MCF 10A (cell line): ENCODE data around the gene ADAMTSL4. TPM values are rescaled to one million over a fixed set of nuclear protein-coding genes. Genes with fewer than 3 reads are reported as not detected.

ENCODE experiments used
- BruUV-seq: library from RNA; stranded (reverse); fragments of 400-500 nt; replicated peaks from 2 replicates; lab custom pipeline; 2021; lab: Mats Ljungman, UMichigan
- CTCF ChIA-PET: fragments of 300-600 bp; sonication (Branson Sonifier 250); formaldehyde crosslinking; extraction: SDS; loops from one replicate; lab custom pipeline; 2021; ENCODE audit warnings: antibody characterized with exemption, inconsistent platforms; lab: Yijun Ruan, JAX
- POLR2A ChIA-PET: fragments of 300-600, 350-650 bp; sonication (Branson Sonifier 250); formaldehyde crosslinking; extraction: SDS; loops from one replicate; lab custom pipeline; 2020; ENCODE audit warnings: antibody characterized with exemption, inconsistent platforms; lab: Yijun Ruan, JAX
- DNase-seq: peaks from one replicate; pipeline ENCODE4 v3.0.0-alpha.2; 2018; ENCODE audit not compliant: unreplicated experiment
- H3K27ac Mint-ChIP-seq: one replicate; pipeline ENCODE4 v1.8.0; 2022; ENCODE audit warnings: mild to moderate bottlenecking, low read depth, mixed read lengths; ENCODE audit not compliant: unreplicated experiment
- H3K27me3 Mint-ChIP-seq: one replicate; pipeline ENCODE4 v1.8.0; 2022; ENCODE audit warnings: mixed read lengths; ENCODE audit not compliant: insufficient read depth, unreplicated experiment
- H3K36me3 Mint-ChIP-seq: one replicate; pipeline ENCODE4 v1.8.0; 2022; ENCODE audit warnings: mild to moderate bottlenecking, moderate library complexity, mixed read lengths; ENCODE audit not compliant: insufficient read depth, unreplicated experiment
- H3K4me1 Mint-ChIP-seq: one replicate; pipeline ENCODE4 v1.8.0; 2022; ENCODE audit warnings: mixed read lengths; ENCODE audit not compliant: insufficient read depth, unreplicated experiment
- H3K4me3 Mint-ChIP-seq: one replicate; pipeline ENCODE4 v1.8.0; 2022; ENCODE audit warnings: mild to moderate bottlenecking, moderate library complexity, mixed read lengths; ENCODE audit not compliant: unreplicated experiment
- H3K9me3 Mint-ChIP-seq: one replicate; pipeline ENCODE4 v1.8.0; 2022; ENCODE audit warnings: mixed read lengths; ENCODE audit not compliant: unreplicated experiment
- intact Hi-C: fragments of 100-400 bp; cut with micrococcal nuclease; formaldehyde crosslinking; loops from 2 replicates; pipeline ENCODE4 v1.14.1; 2022
- total RNA-seq: library from RNA; stranded (reverse); gene quantifications from 2 replicates; pipeline ENCODE4 v1.2.3, GENCODE V29; 2022
- TF ChIP-seq, protein P1 (sequence below): fragments of 200-600 bp; IDR thresholded peaks from one replicate; pipeline ENCODE4 v1.8.0; 2022; ENCODE audit warnings: antibody characterized with exemption, mild to moderate bottlenecking; ENCODE audit not compliant: unreplicated experiment

Gene ADAMTSL4
- total RNA-seq, 1 experiment from 2014 or later: 9.6 TPM

DNA sequence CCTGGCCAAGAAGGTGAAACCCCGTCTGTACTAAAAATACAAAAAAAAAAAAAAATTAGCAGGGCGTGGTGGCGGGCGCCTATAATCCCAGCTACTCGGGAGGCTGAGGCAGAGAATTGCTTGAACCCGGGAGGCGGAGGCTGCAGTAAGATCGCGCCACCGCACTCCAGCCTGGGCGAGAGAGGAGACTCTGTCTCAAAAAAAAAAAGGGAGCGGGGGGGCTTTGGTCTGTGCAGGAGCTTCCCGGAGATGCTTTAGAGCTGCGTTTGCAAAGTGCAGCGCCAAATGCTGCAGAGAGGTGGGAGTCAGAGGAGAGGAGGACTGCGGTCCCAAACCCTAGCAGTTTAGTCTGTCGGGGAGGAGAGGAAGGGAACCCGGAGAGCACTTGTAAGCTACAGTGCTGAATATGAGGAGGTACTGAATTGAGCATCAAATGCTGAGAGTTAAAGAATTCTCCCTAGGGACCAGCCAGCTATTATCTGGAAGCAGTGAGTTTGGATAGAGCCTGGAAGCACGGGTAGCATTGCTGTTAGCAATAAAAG is 33.1 kb upstream of the ADAMTSL4 start:
- ChIA-PET POLR2A (interaction anchor here (0.6 to 4.9 kb wide), 21 partner anchors 9 to 297 kb away, joined by 3 to 32 read pairs (median 6); partner anchors contain the start of genes ADAMTSL4, ECM1, GOLPH3L and RPRD2), CTCF (interaction anchor here (0.6 to 6.3 kb wide), 8 partner anchors 16 to 890 kb away, joined by 3 to 44 read pairs (median 4); partner anchors contain the start of gene TARS2)
- Mint-ChIP-seq H3K36me3 (no peaks in the 10 kb centered on the region), H3K9me3 (no peaks in the 10 kb centered on the region), H3K27ac (peak overlapping the region; percentile 36), H3K27me3 (no peaks in the 10 kb centered on the region), H3K4me1 (peaks cover 10% of the 10 kb centered on the region), H3K4me3 (peak overlapping the region; percentile 69)
- BruUV-seq: TSS peak; percentile 49
- DNase-seq: peak; percentile 13
- intact Hi-C loops: loop anchor here (1.0 to 5.0 kb wide), 2 partner anchors 34 to 44 kb away; no protein-coding TSS in a partner anchor
- TF ChIP-seq, protein P1, sequence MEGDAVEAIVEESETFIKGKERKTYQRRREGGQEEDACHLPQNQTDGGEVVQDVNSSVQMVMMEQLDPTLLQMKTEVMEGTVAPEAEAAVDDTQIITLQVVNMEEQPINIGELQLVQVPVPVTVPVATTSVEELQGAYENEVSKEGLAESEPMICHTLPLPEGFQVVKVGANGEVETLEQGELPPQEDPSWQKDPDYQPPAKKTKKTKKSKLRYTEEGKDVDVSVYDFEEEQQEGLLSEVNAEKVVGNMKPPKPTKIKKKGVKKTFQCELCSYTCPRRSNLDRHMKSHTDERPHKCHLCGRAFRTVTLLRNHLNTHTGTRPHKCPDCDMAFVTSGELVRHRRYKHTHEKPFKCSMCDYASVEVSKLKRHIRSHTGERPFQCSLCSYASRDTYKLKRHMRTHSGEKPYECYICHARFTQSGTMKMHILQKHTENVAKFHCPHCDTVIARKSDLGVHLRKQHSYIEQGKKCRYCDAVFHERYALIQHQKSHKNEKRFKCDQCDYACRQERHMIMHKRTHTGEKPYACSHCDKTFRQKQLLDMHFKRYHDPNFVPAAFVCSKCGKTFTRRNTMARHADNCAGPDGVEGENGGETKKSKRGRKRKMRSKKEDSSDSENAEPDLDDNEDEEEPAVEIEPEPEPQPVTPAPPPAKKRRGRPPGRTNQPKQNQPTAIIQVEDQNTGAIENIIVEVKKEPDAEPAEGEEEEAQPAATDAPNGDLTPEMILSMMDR: no peak

DNA sequence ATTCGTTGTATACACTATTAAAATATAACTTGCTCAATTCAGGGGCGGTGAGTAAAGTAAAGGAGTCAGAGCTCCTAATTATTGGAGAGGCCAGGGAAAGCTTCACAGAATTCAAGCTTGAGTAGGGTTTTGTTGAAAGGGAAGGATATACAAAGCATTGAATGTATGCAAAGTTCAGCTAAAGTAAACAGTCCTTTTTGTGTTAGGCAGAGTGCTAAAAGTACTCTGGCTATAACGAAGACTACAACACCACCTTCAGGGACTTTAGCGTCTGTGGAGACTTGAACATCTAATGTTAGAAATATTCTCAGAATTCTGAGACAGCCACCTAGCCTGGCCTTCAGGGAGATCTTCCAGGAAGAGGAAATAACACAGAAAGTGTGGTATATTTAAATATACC is 32.6 kb upstream of the ADAMTSL4 start:
- no peaks in the 10 kb centered on the region for H3K9me3 Mint-ChIP-seq
- H3K4me3 Mint-ChIP-seq: peak overlapping the region; percentile 69
- H3K27me3 Mint-ChIP-seq: no peaks in the 10 kb centered on the region
- no peak overlapping the region for H3K27ac Mint-ChIP-seq
- peak; percentile 18 for DNase-seq
- no TSS peak for BruUV-seq
- ChIA-PET POLR2A (interaction anchor here (0.6 to 4.9 kb wide), 13 partner anchors 9 to 76 kb away, joined by 3 to 32 read pairs (median 6); partner anchors contain the start of genes ADAMTSL4, ECM1 and TARS2), CTCF (interaction anchor here (0.6 to 6.3 kb wide), 7 partner anchors 16 to 890 kb away, joined by 3 to 44 read pairs (median 5); no protein-coding TSS in a partner anchor)
- peaks cover 10% of the 10 kb centered on the region for H3K4me1 Mint-ChIP-seq
- intact Hi-C loops: loop anchor here (1.0 to 5.0 kb wide), 2 partner anchors 34 to 44 kb away; no protein-coding TSS in a partner anchor
- H3K36me3 Mint-ChIP-seq: no peaks in the 10 kb centered on the region
- TF ChIP-seq, protein P1: no peak

DNA sequence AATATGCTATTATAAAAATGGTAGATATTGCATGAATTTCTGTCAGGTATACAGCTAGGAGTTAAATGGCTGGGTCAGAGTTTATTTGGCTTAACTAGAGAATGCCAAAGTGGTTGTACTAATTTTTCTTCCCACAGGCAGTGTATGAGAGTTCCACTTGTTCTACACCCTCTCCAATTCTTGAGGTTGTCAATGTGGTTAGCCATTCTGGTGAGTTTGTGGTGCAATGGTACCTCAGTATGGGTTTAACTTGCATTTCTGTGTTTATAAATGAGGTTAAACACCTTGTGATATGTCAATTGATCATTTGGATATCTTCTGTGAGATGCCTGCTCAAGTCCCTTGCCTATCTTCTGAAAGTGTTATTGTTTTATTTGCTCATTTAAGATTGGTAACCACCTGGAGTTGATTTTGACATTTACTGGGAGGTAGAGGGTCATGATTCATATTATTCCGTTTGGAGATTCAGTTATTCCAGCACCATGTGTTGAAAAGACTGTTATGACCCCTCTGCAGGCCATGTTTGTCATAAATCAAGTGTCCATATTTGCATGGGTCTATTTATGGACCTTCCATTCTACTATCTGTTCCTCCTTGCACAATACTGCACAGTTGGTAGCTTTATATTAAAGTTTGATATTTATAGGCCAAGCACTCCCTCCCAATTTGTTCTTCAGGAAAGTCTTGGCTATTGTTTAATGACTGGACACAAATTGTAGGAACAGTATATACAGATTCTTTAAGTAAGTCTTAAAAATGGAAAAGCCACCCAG is 27.8 kb upstream of the ADAMTSL4 start:
- no peaks in the 10 kb centered on the region for H3K27me3 Mint-ChIP-seq
- BruUV-seq: no TSS peak
- POLR2A ChIA-PET: interaction anchor here (0.6 to 0.7 kb wide), 2 partner anchors 12 to 102 kb away, joined by 3 read pairs; no protein-coding TSS in a partner anchor
- H3K4me3 Mint-ChIP-seq: no peak overlapping the region
- intact Hi-C loops: no loop called here
- TF ChIP-seq, protein P1: no peak
- no peak for DNase-seq
- no peaks in the 10 kb centered on the region for H3K36me3 Mint-ChIP-seq
- no peaks in the 10 kb centered on the region for H3K9me3 Mint-ChIP-seq
- no peak overlapping the region for H3K27ac Mint-ChIP-seq
- no peaks in the 10 kb centered on the region for H3K4me1 Mint-ChIP-seq
- CTCF ChIA-PET: interaction anchor here (1.1 to 1.7 kb wide), 2 partner anchors 11 to 106 kb away, joined by 4 to 8 read pairs; no protein-coding TSS in a partner anchor

DNA sequence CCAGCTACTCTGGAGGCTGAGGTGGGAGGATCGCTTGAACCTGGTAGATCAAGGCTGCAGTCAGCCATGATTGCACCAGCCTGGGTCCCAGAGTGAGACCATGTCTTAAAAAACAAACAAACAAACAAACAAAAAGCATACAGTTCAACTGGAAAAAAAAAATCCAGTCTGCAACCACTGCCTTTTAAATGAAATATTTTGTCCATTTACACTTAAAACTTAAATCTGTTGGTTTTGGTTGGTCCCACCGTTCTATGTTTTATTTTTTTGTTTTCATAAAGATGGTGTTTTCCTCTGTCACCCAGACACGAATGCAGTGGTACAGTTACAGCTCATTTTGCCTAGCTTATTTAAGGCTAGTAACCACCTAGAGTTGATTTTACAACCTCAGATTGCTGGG is 23.9 kb upstream of the ADAMTSL4 start:
- H3K4me3 Mint-ChIP-seq: no peak overlapping the region
- TF ChIP-seq, protein P1: no peak
- DNase-seq: no peak
- intact Hi-C loops: no loop called here
- CTCF ChIA-PET: interaction anchor here (0.7 kb wide), 1 partner anchor 290 kb away, joined by 3 read pairs; no protein-coding TSS in a partner anchor
- H3K9me3 Mint-ChIP-seq: no peaks in the 10 kb centered on the region
- POLR2A ChIA-PET: interaction anchor here (0.7 to 1.7 kb wide), 2 partner anchors 9 to 52 kb away, joined by 3 to 6 read pairs; no protein-coding TSS in a partner anchor
- no TSS peak for BruUV-seq
- H3K36me3 Mint-ChIP-seq: no peaks in the 10 kb centered on the region
- H3K27ac Mint-ChIP-seq: no peak overlapping the region
- H3K4me1 Mint-ChIP-seq: peaks cover 6% of the 10 kb centered on the region
- H3K27me3 Mint-ChIP-seq: no peaks in the 10 kb centered on the region
